GM18873 (cell line): ENCODE results near the gene KANSL3.

Source experiments
- ATAC-seq: cut with Tn5 transposase; IDR thresholded peaks from one replicate; pipeline ENCODE4 v1.9.1; 2021; ENCODE audit warnings: mild to moderate bottlenecking, moderate library complexity, moderate number of reproducible peaks; ENCODE audit not compliant: unreplicated experiment, low FRiP score

Gene KANSL3

DNA sequence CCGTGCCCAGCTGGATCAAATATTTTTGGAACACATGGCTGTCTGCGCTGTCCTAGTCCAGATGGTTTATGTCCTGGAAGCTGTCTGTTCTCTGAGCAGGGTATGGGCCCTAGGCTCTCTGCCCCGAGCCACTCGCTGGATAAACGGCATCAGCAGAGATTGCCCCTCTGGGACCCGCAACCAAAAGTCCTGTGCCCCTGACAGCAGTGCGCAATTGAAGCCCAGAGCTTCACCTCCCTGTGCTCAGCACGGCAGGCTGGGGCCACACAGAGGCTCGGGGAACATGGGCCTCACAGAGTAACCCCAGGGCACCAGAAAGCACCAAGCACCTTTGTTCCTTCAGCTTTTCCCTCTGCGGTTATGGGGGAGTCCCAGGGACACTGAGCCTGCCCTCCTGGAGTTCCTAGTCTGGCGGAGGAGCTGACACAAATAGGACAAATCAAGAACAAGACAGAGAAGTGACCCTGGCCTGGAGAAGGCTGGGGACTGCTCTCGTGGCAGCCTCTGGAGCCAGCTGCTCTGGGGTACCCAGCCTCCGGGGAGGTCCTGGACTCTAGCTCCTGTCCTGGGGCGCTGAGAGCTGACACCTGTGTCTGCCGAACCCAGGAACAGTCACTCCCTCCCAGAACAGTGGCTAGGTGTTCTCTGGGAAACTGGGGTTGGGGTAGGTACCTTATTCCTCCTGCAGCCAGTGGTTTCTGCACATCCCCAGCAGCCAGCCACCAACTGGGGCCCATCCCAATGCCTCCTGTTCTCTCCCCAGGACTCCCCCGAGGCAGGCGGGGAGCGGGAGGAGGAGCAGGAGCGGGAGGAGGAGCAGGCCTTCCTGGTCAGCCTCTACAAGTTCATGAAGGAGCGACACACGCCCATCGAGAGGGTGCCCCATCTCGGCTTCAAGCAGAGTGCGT, 89.3 kb downstream of the KANSL3 start:
- ATAC-seq: no peak

DNA sequence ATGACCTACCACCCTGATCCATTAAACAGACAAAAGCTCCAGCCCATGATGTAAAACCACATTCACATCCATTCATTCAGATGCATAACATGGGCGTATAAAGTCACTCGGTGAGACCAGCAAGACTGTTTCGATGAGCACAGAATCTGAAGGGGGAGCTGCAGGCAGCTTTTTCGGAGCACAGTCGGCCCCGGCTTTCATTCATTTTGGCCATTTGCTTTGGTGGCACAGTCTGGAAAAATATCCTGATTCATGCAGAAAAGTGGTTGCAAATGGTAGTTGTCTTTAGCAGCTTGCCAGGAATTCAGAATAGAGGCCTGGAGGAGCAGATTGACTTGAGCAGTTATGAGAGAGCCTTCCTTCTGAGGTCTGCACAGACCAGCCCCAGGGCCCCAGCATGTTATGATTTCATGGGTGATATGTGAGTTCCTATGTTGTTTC, 90.4 kb downstream of the KANSL3 start:
- ATAC-seq: no peak

DNA sequence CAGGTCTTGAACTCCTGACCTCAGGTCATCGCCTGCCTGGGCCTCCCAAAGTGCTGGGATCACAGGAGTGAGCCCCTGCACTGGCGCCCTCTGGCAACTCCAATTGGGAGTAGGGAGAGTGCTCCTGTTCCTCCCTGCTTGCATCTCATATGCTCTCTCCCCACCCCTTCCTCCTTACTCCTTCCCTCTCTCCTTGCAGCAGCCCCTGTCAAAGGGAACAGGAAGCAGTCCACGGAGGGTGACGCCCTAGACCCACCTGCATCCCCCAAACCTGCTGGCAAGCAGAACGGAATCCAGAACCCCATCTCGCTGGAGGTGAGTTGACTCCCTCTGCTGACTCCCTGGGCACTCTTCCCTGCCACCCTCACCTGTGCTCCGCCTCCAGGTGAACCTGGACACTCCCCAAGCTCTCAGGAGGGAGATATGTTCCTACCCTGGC, 90.9 kb downstream of the KANSL3 start:
- ATAC-seq: no peak

DNA sequence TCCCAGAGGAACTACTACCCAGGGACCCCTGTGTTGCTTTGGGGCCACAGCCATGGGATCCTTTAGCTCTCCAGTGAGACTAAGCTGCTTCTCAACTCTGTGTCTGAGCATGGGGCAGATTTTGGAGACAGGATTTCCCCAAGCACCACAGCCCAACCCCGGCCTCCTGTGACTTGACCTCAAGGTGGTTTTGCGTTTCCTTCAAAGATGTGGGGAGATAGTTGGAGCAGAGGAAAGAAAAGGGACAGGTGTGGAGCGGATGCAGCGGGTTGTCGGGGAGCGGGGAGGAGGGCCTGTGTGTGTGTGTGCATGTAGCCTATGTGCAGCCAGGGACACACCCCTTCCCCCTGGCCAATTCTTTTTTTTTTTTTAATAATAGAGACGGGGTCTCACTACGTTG, 91.3 kb downstream of the KANSL3 start:
- ATAC-seq: no peak

DNA sequence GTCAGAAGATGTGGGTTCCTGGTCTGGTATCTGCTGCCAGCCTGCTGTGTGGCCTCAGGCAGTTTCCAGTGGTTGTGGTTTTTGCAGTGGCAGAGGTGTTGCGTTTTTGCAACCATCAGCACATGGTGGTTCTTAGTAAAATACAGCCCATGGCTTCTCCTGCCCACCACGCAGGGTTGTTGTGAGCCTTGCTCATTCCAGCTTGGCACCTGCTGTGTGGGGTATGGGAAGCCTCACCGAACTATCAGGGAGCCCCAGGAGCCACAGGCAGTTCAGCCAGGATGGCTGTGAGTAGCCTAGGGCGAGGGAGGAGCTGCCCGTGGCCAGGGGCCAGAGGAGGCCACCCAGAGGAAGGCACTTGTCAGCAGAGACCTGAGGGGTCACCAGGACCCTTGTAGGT, 91.8 kb downstream of the KANSL3 start:
- ATAC-seq: no peak
